Activated naive CD8-positive, alpha-beta T cell treated with anti-CD3 and anti-CD28 coated beads for 36 hours (primary cell): ENCODE results near the gene DRC1. TPM values are rescaled to one million over a fixed set of nuclear protein-coding genes. Genes with fewer than 3 reads are reported as not detected.

Experiments
- DNase-seq: peaks from one replicate; pipeline ENCODE4 v3.0.0; 2021
- H3K27ac Mint-ChIP-seq: one replicate; pipeline ENCODE4 v1.8.0; 2022; ENCODE audit warnings: mild to moderate bottlenecking, moderate library complexity, mixed read lengths
- H3K27me3 Mint-ChIP-seq: one replicate; pipeline ENCODE4 v1.8.0; 2022; ENCODE audit warnings: mild to moderate bottlenecking, mixed read lengths
- H3K36me3 Mint-ChIP-seq: one replicate; pipeline ENCODE4 v1.8.0; 2021; ENCODE audit warnings: mild to moderate bottlenecking, mixed read lengths
- H3K4me1 Mint-ChIP-seq: one replicate; pipeline ENCODE4 v1.8.0; 2021; ENCODE audit warnings: mixed read lengths
- H3K4me3 Mint-ChIP-seq: one replicate; pipeline ENCODE4 v1.8.0; 2022; ENCODE audit warnings: mild to moderate bottlenecking, moderate library complexity, mixed read lengths
- H3K9me3 Mint-ChIP-seq: one replicate; pipeline ENCODE4 v1.8.0; 2022; ENCODE audit warnings: mixed read lengths
- total RNA-seq, 2 experiments: library from RNA; stranded (reverse); gene quantifications; one replicate each; pipeline ENCODE4 v1.2.3, GENCODE V29; 2021

DRC1 gene
- total RNA-seq, 2 experiments from 2014 or later, result not detected

DNA sequence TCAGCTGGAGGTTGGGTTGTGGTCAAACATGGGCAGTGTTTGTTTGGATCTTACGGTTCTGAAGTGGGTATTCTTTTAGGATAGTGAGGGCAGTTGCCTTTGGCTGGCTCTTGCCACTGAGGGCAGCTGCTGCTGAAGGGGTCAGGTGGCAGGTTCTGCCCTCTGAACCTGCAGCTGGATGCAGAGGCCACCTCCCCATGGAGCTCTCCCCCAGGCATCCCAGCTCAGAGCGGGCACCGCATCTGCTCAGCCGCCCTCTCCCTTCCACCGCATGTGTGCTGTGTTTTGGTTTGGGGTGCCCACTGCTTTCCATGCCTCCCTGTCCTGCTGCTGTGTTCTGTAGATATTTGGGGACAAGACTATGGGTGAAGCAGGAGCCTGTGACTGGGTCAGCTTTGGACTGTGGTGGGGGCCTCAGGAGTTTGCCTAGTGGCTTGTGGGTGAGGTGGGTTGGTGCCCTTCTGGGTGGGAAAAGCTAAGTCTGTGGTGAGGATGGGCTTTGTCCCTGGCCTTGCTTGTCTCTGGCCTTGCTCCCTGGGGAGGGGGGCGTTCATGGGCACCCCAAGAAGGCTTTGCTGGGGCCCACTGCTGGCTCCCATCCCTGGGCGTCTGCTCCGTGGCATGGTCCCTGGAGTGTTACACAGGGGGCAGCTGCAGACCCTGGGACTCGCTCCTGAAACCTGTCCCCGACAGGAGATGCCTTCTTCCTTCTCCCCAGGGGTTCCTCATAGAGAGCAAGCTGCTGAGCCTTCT, 47.7 kb downstream of the DRC1 start:
- Mint-ChIP-seq H3K9me3 (no peaks in the 10 kb centered on the region), H3K27ac (no peak overlapping the region), H3K27me3 (no peaks in the 10 kb centered on the region), H3K4me3 (no peak overlapping the region), H3K36me3 (no peaks in the 10 kb centered on the region), H3K4me1 (no peaks in the 10 kb centered on the region)
- DNase-seq, result no peak

DNA sequence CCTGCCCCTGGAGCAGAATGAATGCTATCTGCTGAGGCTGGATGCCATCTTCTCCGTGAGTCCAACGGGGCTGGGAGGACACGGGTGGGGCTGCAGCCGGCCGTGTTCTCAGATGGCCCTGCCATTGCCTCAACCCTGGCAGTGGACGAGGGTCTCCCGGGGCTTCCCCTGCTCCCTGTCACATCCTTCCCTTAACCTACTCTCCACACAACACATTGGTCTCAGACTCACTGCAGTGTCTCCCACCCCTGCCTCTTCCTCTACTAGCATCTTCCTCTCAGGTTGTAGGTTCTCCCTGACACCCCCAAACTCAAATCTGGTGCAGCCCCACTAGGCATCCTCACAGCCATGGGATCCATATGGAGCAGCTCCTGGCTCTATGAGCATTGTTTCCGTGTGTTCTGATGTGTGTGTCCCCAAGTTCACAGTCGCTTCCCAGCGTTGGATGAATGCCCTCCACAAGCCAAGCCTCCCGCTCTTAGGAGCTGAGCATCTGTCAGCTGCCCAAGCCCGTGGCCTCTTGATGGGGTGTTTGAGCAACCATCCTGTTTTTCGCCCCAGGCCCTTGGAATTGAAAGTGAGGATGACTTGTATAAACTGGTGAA, 48.4 kb downstream of the DRC1 start:
- Mint-ChIP-seq H3K36me3 (no peaks in the 10 kb centered on the region), H3K9me3 (no peaks in the 10 kb centered on the region), H3K27me3 (no peaks in the 10 kb centered on the region), H3K4me1 (no peaks in the 10 kb centered on the region), H3K4me3 (no peak overlapping the region), H3K27ac (no peak overlapping the region)
- DNase-seq, result no peak

DNA sequence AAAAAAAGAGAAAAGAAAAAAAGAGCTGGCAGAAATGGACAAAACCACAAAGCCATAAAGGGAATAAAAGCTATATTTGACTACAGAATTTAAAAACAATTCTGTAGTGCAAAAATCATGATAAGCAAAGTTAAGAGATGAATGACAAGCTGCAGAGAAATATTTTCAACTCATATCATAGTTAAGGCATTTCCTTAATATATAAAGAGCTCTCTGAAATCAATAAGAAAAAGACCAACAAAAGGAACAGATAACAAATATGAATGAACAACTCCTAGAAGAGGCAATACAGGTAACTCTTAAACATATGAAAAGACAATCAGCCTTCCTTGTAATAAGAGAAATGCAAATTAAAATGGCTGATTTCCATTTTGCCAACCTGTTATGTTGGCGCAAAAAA, 50.0 kb downstream of the DRC1 start:
- Mint-ChIP-seq H3K4me3 (no peak overlapping the region), H3K4me1 (no peaks in the 10 kb centered on the region), H3K36me3 (no peaks in the 10 kb centered on the region), H3K9me3 (no peaks in the 10 kb centered on the region), H3K27ac (no peak overlapping the region), H3K27me3 (no peaks in the 10 kb centered on the region)
- no peak for DNase-seq

DNA sequence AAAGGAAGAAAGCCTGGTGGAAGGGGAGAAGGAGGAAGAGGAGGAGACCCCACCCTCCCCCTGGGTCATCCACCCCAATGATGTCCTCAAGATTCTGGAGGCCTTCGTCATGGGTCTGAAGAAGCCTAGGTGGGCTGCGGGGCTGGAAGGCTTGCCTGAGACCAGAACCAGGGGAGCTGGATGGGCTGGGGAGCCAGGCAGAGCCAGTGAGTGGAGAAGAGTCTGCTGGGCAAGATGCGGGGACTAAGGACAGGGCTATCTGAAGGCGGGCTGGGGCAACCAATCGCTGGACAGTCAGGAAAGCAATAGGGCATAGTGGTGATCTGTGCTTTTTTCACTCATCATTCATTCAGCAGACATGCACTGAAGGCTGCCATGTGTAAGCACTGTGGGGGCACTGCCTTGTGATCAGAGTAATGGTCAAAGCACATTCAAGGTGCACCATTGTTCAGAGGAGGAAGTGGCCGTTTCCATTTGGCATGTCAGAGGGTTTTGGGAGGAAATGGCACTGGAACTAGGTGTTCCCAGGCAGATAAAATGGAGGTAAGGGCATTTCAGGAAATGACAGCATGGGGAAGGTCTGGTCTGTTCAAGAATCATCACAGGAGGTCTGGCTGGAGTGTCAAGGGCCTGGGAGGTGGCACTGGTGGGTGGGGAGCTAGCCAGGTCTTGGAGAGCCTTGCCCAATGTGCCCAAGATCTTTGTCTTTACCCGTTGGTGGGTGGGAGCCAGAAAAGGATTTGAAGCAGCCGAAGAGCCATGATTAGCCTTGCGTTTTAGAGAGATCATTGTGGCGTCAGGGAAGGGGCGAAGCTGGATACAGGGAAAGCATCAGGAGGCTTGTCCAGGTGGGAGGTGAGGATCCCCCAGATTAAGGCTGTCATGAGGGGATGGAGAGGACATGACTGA, 52.0 kb downstream of the DRC1 start:
- no peaks in the 10 kb centered on the region for H3K4me1 Mint-ChIP-seq
- H3K9me3 Mint-ChIP-seq, result no peaks in the 10 kb centered on the region
- no peak overlapping the region for H3K27ac Mint-ChIP-seq
- no peaks in the 10 kb centered on the region for H3K36me3 Mint-ChIP-seq
- H3K4me3 Mint-ChIP-seq, result no peak overlapping the region
- H3K27me3 Mint-ChIP-seq, result no peaks in the 10 kb centered on the region
- DNase-seq, result no peak

DNA sequence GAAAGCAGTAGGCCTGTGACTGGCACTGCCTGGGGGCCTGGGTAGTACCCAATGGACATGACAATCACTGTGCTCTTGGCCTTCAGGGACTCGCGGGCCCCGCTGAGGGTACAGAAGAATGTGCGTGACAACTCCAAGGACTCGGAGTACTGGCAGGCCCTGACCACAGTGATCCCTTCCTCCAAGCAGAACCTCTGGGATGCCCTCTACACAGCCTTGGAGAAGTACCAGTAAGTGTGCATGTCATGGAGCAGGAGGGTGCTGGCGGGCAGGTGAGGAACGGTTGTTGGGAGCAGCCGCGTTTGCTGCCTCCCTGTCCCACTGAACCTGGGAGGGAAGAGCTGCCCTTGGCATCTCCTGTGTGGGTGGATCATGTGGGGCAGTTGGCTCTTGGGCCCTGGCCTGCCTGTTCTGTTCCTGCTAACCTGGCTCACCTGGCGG, 52.9 kb downstream of the DRC1 start:
- Mint-ChIP-seq H3K36me3 (no peaks in the 10 kb centered on the region), H3K4me1 (no peaks in the 10 kb centered on the region), H3K27me3 (no peaks in the 10 kb centered on the region), H3K4me3 (no peak overlapping the region), H3K27ac (no peak overlapping the region), H3K9me3 (no peaks in the 10 kb centered on the region)
- no peak for DNase-seq

DNA sequence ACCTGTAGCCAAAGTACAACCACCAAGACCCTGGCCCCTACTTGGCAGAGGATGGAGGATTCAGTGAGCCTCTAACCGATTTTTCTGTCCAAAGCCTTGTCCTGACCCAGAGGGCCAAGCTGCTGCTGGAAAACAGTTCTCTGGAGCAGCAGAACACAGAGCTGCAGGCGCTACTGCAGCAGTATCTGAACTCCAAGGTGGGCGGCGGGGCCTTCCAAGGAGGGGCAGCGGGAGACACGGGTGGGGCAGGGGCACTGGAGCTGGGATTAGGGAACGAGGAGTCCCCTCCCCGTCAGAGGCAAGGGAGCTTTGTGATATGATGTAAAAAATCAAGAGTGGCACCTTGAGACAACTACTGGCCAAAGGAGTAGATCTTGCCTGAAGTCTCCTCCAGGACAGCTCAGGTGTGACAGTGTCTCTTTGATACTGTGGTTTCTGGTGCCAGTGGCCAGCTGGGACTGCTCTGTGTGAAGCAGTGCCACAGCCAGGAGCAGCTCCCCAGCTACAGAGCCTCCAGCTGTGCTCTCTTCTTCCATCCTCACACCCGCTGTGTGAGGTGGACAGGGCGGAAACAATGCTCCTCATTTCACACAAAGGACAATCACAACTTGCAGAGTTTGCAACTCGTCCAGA, 53.4 kb downstream of the DRC1 start:
- DNase-seq, result no peak
- H3K36me3 Mint-ChIP-seq, result no peaks in the 10 kb centered on the region
- no peaks in the 10 kb centered on the region for H3K4me1 Mint-ChIP-seq
- no peak overlapping the region for H3K4me3 Mint-ChIP-seq
- no peak overlapping the region for H3K27ac Mint-ChIP-seq
- no peaks in the 10 kb centered on the region for H3K27me3 Mint-ChIP-seq
- H3K9me3 Mint-ChIP-seq, result no peaks in the 10 kb centered on the region

DNA sequence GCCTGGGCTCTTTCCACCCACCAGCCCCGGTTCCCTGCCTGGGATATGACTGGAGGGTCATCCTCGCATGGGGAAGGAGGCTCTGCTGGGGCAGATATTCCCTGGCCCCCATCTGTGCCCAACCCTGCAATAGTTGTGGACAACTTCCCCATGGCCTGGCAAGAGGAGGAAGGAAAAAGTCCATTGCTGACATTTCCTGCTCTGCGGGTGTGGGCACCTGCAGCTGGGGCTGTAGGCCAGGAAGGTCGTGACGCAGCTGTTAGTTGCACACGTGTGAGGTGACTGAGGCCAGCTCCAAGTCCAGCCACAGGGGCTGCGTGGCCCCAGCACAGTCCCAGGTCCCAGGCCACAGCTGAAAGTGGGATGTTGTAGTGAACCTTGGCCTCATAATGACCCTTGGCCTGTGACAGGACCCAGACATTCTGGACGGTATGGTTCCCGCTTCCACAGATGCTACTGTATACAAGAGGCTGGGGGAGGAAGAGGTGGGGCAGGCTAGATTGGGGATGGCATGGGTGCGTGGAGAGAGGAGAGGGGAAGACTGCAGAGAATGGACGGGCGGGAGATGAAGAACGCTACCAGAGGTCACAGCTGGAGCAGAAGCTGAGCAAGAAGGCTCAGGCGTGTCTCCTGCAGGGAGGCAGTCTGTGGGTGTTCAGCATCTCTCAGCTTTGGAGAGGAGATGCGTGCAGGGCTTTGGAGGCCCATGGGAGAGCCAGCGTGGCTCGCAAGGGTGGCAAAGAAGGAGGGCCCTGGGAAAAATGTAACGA, 54.1 kb downstream of the DRC1 start:
- Mint-ChIP-seq H3K9me3 (no peaks in the 10 kb centered on the region), H3K4me3 (no peak overlapping the region), H3K27ac (no peak overlapping the region), H3K27me3 (no peaks in the 10 kb centered on the region), H3K4me1 (no peaks in the 10 kb centered on the region), H3K36me3 (no peaks in the 10 kb centered on the region)
- DNase-seq, result no peak

DNA sequence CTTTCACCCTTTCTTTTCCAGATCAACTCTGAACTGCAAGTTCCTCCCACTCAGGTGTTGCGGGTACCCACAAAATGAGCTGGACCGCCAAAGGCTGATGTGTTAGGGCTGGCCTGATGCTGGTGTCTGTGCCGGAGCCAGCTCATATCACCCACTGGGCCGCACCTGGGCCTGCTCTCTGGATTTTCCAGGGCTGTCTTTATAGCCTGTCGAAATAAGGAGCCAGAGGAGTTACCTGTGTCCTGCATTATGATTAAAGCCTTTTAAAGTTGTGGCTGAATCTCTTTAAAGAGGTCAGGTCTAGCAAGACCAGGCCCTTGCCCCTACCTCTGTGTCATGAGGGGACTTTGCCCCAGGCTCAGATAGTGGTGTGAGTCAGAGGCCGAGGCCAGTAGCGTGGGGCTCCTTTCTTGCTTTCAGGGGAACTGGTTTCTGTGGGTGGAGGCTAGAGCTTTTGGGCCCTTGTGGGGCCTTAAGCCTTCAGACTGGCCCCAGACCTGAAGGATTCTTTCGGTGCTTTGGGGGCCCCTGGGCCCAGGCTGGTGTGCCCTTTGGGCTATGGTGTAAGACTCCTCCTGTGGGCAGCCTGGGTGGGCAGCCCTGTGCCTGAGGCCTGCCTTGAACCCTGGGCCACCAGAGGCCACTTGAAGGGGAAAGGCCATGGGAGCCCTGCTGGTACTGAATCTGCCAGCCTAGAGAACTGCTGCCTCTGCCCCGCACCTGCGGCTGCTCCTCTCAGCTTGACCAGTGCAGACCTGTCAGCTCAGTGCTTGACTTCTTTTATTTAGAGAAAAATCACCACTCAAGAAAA, 54.9 kb downstream of the DRC1 start:
- H3K27me3 Mint-ChIP-seq, result no peaks in the 10 kb centered on the region
- no peak for DNase-seq
- H3K4me1 Mint-ChIP-seq, result no peaks in the 10 kb centered on the region
- no peaks in the 10 kb centered on the region for H3K36me3 Mint-ChIP-seq
- H3K9me3 Mint-ChIP-seq, result no peaks in the 10 kb centered on the region
- H3K27ac Mint-ChIP-seq, result no peak overlapping the region
- H3K4me3 Mint-ChIP-seq, result no peak overlapping the region

DNA sequence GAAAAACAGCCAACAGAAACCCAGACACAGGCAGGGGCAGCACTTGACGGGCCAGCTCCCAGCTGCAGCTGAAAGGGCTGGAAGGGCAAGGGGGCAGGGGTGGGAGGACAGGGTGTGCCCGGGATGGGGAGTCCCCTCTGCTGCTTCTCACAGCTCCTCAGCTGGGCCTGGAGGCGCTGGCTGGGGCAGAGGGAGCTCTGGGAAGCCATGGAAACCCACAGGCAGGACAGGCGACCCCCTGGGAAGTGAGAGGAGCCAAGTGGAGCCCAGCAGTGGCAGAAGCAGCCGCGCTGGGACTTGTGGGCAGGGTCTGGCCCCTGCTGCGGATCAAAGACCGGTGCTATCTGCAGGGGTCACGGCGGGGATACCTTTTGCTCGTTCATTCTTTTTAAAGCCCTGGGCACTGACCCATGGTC, 55.5 kb downstream of the DRC1 start:
- H3K4me1 Mint-ChIP-seq, result no peaks in the 10 kb centered on the region
- H3K9me3 Mint-ChIP-seq, result no peaks in the 10 kb centered on the region
- H3K36me3 Mint-ChIP-seq, result no peaks in the 10 kb centered on the region
- no peak for DNase-seq
- no peak overlapping the region for H3K4me3 Mint-ChIP-seq
- no peak overlapping the region for H3K27ac Mint-ChIP-seq
- H3K27me3 Mint-ChIP-seq, result no peaks in the 10 kb centered on the region

DNA sequence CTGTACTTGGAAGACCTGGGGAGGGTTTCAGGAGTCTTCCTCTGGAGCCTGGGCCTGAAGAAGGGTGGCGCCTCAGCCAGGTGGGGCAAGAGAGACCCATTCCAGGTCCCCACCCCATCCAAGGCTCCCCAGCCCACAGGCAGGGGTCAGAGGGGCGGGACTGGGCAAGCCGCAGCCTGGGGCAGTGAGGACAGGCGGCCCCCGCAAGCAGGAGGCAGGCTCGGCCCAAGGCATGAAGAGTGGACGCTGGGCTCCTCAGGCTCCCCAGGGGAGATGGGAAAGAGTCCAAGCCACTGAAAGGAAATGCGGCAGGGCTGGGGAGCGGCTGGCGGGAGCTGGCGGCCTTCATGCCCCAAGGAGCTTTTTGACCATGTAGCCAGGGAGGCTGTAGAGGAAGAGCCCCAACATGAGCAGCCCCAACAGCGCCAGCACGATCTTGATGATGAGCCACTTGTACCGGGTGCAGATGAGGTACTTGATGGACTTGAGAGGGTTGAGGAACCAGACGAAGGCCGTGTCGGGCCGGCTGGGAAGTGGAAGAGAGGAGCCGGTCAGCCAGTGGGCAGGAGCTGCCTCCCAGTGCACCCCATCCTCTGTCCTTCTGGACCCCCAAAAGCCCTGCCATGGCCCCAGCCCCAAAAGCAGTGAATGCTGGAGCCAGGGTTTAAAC, 56.1 kb downstream of the DRC1 start:
- Mint-ChIP-seq H3K4me3 (no peak overlapping the region), H3K27me3 (no peaks in the 10 kb centered on the region), H3K36me3 (no peaks in the 10 kb centered on the region), H3K9me3 (no peaks in the 10 kb centered on the region), H3K27ac (no peak overlapping the region), H3K4me1 (no peaks in the 10 kb centered on the region)
- no peak for DNase-seq

DNA sequence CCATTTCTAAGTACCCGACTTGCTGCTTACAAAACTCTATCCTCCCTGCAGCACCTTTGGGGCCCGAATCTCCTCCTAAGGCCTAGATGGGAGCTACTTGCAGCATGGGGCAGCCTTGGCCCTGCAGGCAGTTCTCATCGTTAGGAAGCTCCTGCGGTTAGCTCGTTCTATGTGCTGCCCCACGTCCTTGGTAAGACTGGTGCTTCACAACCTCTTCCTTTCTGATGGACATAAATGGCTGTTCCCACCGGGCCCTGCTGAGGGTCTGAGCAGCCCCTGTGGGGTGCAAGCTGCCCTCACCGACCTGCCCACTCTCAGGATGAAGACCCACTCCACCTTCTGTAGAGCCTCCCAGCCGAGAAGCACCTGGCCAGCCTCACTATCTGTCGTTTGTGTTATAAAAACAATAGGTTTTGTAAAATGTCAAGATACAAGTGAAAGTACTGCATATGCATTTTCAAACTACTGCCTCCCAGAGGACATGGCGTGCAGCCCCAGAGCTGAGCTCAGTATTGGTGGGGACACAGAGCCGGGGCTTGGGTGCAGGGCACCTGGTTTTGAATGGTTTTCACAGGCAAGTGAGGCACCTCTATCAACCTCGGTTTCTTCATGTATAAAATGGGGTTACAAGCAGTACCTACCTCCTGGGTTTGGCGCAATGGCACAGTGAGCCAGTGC, 56.8 kb downstream of the DRC1 start:
- Mint-ChIP-seq H3K27ac (no peak overlapping the region), H3K36me3 (no peaks in the 10 kb centered on the region), H3K9me3 (no peaks in the 10 kb centered on the region), H3K27me3 (no peaks in the 10 kb centered on the region), H3K4me1 (no peaks in the 10 kb centered on the region), H3K4me3 (no peak overlapping the region)
- DNase-seq, result no peak

DNA sequence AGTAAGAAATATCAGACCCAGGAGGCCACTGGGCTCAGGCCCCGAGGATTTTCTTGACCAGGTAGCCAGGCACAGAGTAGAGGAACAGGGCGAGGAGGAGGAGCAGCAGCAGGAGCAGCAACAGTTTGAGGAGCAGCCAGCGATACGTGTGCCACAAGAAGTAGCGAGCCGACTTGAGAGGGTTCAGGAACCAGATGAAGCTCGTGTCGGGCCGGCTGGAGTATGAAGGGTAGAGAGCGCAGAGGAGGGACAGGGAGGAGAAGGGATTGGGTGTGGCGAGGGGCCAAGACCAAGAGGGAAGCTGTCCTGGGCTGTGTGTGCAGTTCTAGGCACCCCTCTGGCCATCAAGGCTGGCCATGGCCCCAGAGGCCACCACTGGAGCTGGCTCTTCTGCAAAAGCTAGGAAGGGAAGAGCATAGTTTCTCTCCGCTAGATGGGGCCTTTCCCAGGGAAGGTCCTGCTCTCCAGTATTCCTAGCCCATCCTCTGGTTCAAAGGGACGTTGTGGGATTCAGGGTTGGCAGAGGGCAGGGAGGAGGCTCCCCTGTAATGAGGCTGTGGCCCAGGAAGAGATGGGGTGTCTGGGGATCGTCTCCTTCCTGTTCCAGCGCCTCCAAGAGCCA, 58.4 kb downstream of the DRC1 start:
- H3K4me3 Mint-ChIP-seq, result no peak overlapping the region
- no peak for DNase-seq
- H3K4me1 Mint-ChIP-seq, result no peaks in the 10 kb centered on the region
- no peaks in the 10 kb centered on the region for H3K27me3 Mint-ChIP-seq
- H3K9me3 Mint-ChIP-seq, result no peaks in the 10 kb centered on the region
- no peaks in the 10 kb centered on the region for H3K36me3 Mint-ChIP-seq
- H3K27ac Mint-ChIP-seq, result no peak overlapping the region

DNA sequence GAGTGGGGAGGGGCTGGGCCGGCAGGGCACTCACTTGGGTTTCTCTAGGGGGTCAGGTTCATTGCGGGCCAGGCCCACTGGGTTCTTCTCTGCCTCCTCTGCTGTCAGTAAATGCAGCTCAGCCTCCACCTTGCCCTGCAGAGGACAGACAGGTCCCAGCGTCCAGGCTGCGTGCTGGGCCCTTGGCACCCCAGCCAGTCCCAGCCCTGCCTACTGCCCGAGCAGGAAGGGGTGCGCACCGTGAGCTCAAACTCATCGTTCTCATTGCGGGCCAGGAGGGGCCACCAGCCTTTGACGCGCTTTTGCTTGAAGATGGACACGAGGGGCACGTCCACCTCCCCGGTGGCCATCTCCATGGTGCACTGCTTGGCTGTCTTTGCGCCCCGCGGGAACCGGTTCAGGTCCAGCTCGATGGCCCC, 58.9 kb downstream of the DRC1 start:
- no peaks in the 10 kb centered on the region for H3K27me3 Mint-ChIP-seq
- DNase-seq, result no peak
- H3K9me3 Mint-ChIP-seq, result no peaks in the 10 kb centered on the region
- H3K4me1 Mint-ChIP-seq, result no peaks in the 10 kb centered on the region
- no peaks in the 10 kb centered on the region for H3K36me3 Mint-ChIP-seq
- no peak overlapping the region for H3K27ac Mint-ChIP-seq
- no peak overlapping the region for H3K4me3 Mint-ChIP-seq
